OCI-LY3 (cell line): ENCODE measurements around the gene GRIP2.

Experiments
- H2AFZ ChIP-seq: fragments of 200-600, 300-600 bp; shearing (Covaris generic); 2 replicates; pipeline ENCODE4 v1.6.0; 2014; ENCODE audit warnings: antibody characterized with exemption, low read depth, low read length
- H3K27ac ChIP-seq: fragments of 200-600, 300-600 bp; sonication (generic); 2 replicates; pipeline ENCODE4 v1.5.1; 2014; ENCODE audit warnings: mild to moderate bottlenecking, low read length, moderate library complexity, mixed read lengths
- H3K27me3 ChIP-seq: fragments of 200-600, 300-600 bp; sonication (generic); 2 replicates; pipeline ENCODE4 v1.6.1; 2014; ENCODE audit warnings: low read depth, low read length, mixed read lengths
- H3K36me3 ChIP-seq: fragments of 200-600, 300-600 bp; sonication (generic); replicated peaks from 2 replicates; pipeline ENCODE3; 2014; ENCODE audit warnings: low read depth, low read length, mixed read lengths
- H3K4me1 ChIP-seq: fragments of 300-600, 200-600 bp; sonication (generic); 2 replicates; pipeline ENCODE4 v1.6.1; 2014; ENCODE audit warnings: low read length, mixed read lengths
- H3K4me2 ChIP-seq: fragments of 200-600, 300-600 bp; sonication (generic); 2 replicates; pipeline ENCODE4 v1.6.1; 2014; ENCODE audit warnings: low read length, mixed read lengths
- H3K4me3 ChIP-seq: fragments of 300-600, 200-600 bp; sonication (generic); 2 replicates; pipeline ENCODE4 v1.5.1; 2014; ENCODE audit warnings: antibody characterized with exemption, mild to moderate bottlenecking, low read length, moderate library complexity
- H3K79me2 ChIP-seq: fragments of 300-600, 200-600 bp; shearing (Covaris generic); 2 replicates; pipeline ENCODE4 v1.6.1; 2014; ENCODE audit warnings: mild to moderate bottlenecking, low read length, mixed read lengths
- H3K9ac ChIP-seq: fragments of 300-600, 200-600 bp; shearing (Covaris generic); 2 replicates; pipeline ENCODE4 v1.6.0; 2014; ENCODE audit warnings: mild to moderate bottlenecking, low read length, moderate library complexity
- H3K9me3 ChIP-seq: fragments of 200-600, 300-600 bp; shearing (Covaris generic); 2 replicates; pipeline ENCODE4 v1.6.1; 2014; ENCODE audit warnings: low read length, mixed read lengths; ENCODE audit not compliant: insufficient read depth
- H4K20me1 ChIP-seq: fragments of 200-600, 300-600 bp; sonication (generic); 2 replicates; pipeline ENCODE4 v1.6.1; 2016; ENCODE audit warnings: low read length, mixed read lengths; ENCODE audit not compliant: insufficient read depth
- EZH2phosphoT487 ChIP-seq: fragments of 200-600 bp; shearing (Covaris generic); IDR thresholded peaks from 2 replicates; pipeline ENCODE4 v1.6.1; 2018; ENCODE audit warnings: antibody characterized with exemption, mixed run types, low read depth
- TF ChIP-seq, protein P1 (sequence below): fragments of 200-600, 300-600 bp; sonication (generic); IDR thresholded peaks from 2 replicates; pipeline ENCODE4 v1.5.1; 2014; ENCODE audit warnings: antibody characterized with exemption, low read length, low read depth

GRIP2 gene

GRCh38 chr3:14583548-14584091, 43.5 kb upstream of the GRIP2 start:
- no peak for TF ChIP-seq EZH2phosphoT487
- TF ChIP-seq, protein P1, sequence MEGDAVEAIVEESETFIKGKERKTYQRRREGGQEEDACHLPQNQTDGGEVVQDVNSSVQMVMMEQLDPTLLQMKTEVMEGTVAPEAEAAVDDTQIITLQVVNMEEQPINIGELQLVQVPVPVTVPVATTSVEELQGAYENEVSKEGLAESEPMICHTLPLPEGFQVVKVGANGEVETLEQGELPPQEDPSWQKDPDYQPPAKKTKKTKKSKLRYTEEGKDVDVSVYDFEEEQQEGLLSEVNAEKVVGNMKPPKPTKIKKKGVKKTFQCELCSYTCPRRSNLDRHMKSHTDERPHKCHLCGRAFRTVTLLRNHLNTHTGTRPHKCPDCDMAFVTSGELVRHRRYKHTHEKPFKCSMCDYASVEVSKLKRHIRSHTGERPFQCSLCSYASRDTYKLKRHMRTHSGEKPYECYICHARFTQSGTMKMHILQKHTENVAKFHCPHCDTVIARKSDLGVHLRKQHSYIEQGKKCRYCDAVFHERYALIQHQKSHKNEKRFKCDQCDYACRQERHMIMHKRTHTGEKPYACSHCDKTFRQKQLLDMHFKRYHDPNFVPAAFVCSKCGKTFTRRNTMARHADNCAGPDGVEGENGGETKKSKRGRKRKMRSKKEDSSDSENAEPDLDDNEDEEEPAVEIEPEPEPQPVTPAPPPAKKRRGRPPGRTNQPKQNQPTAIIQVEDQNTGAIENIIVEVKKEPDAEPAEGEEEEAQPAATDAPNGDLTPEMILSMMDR: no peak
- Histone ChIP-seq H3K4me1 (no peaks in the 10 kb centered on the region), H2AFZ (no peak overlapping the region), H3K27ac (no peak overlapping the region), H3K27me3 (peaks cover 74% of the 10 kb centered on the region), H3K79me2 (no peaks in the 10 kb centered on the region), H3K9me3 (no peaks in the 10 kb centered on the region), H4K20me1 (no peaks in the 10 kb centered on the region), H3K4me2 (no peak overlapping the region), H3K9ac (no peak overlapping the region), H3K4me3 (no peak overlapping the region), H3K36me3 (no peaks in the 10 kb centered on the region)

DNA sequence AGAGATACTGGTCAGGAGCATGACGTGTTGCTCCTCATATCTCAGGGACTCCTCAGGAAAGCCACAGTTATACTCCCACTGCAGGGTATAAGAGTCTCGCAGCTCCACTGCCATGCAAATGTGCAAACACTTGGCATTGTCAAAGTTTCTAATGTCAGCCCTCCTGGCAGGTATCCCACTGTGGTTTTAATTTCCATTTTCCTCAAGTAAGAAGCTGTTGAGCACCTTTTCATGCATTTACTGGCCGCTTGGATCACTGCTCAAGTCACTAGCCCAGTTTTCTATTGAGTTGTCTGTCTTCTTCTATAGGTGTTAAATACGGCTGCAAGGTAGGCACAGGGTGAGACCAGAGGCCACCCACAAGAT, 41.9 kb upstream of the GRIP2 start:
- no peak for TF ChIP-seq EZH2phosphoT487
- TF ChIP-seq, protein P1: no peak
- Histone ChIP-seq H3K27ac (no peak overlapping the region), H3K27me3 (peaks cover 73% of the 10 kb centered on the region), H3K36me3 (no peaks in the 10 kb centered on the region), H4K20me1 (no peaks in the 10 kb centered on the region), H3K4me1 (no peaks in the 10 kb centered on the region), H3K79me2 (no peaks in the 10 kb centered on the region), H3K4me2 (no peak overlapping the region), H3K4me3 (no peak overlapping the region), H3K9me3 (no peaks in the 10 kb centered on the region), H2AFZ (no peak overlapping the region), H3K9ac (no peak overlapping the region)

DNA sequence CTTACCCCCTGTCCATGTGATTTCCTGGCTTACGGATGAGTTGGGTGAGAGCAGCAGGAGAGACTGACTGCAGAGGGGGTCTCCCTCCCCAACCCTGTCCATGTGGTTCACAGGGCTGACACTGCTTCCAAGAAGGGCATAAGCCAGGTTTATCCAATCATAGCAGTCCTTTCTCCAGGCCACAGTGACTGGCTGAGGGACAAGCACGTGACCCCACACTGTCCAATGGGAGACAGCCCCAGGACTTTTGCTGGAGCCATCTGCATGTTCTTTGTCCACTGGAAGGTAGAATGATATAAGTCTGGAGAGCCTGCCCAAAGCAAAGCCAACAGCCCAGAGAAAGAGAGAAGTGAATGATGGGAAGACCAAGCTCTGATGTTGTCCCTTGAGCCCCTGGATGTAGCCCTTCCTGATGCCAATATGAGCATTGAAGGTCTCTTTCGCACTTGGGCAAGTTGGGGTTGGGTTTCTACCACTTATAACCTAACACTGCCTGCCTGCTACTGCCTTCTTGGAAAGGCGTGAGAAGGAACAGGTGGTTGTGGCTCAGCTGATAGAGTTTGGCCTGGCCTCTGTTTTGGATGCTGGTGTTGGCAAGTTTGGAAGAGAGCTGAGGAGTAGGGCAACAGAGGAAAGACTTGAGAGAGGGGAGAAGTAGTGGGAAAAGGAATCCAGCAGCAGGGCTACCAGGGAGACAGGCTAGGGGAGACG, 41.3 kb upstream of the GRIP2 start:
- TF ChIP-seq, protein P1: no peak
- no peak for TF ChIP-seq EZH2phosphoT487
- no peak overlapping the region for H2AFZ ChIP-seq
- no peak overlapping the region for H3K4me3 ChIP-seq

GRCh38 chr3:14577897-14578296, 37.8 kb upstream of the GRIP2 start:
- no peaks in the 10 kb centered on the region for H4K20me1 ChIP-seq
- H3K4me3 ChIP-seq: no peak overlapping the region
- H2AFZ ChIP-seq: no peak overlapping the region
- H3K9me3 ChIP-seq: no peaks in the 10 kb centered on the region
- no peaks in the 10 kb centered on the region for H3K36me3 ChIP-seq
- H3K4me2 ChIP-seq: no peak overlapping the region
- TF ChIP-seq EZH2phosphoT487: no peak
- H3K27ac ChIP-seq: no peak overlapping the region
- no peaks in the 10 kb centered on the region for H3K79me2 ChIP-seq
- H3K27me3 ChIP-seq: peaks cover 54% of the 10 kb centered on the region
- no peak overlapping the region for H3K9ac ChIP-seq
- H3K4me1 ChIP-seq: no peaks in the 10 kb centered on the region

More for the DNA sequence above, 41.3 kb upstream of the GRIP2 start:
- no peaks in the 10 kb centered on the region for H3K36me3 ChIP-seq
- H3K79me2 ChIP-seq: no peaks in the 10 kb centered on the region
- H3K9ac ChIP-seq: no peak overlapping the region
- no peak overlapping the region for H3K4me2 ChIP-seq
- H3K27me3 ChIP-seq: peaks cover 68% of the 10 kb centered on the region
- no peaks in the 10 kb centered on the region for H4K20me1 ChIP-seq
- H3K27ac ChIP-seq: no peak overlapping the region
- no peaks in the 10 kb centered on the region for H3K9me3 ChIP-seq
- H3K4me1 ChIP-seq: no peaks in the 10 kb centered on the region
